Endodermal cell (in vitro differentiated cells): Measurements from ENCODE around the gene EYS. TPM values are rescaled to one million over a fixed set of nuclear protein-coding genes. Genes with fewer than 3 reads are reported as not detected.

Experiments used
- DNase-seq: peaks from one replicate; pipeline ENCODE4 v3.0.0-alpha.2; 2017
- H3K27ac ChIP-seq: 2 replicates; pipeline ENCODE4 v1.5.1; 2013; ENCODE audit warnings: mild to moderate bottlenecking, low read depth, low read length, moderate library complexity
- H3K27me3 ChIP-seq: 2 replicates; pipeline ENCODE4 v1.6.1; 2013; ENCODE audit warnings: mild to moderate bottlenecking, low read length, moderate library complexity; ENCODE audit not compliant: insufficient read depth, control insufficient read depth, poor library complexity, severe bottlenecking
- H3K36me3 ChIP-seq: 2 replicates; pipeline ENCODE4 v1.7.0; 2013; ENCODE audit warnings: mild to moderate bottlenecking, low read length, moderate library complexity; ENCODE audit not compliant: control insufficient read depth, insufficient read depth
- H3K4me1 ChIP-seq: one replicate; pipeline ENCODE4 v1.7.0; 2013; ENCODE audit warnings: low read length; ENCODE audit not compliant: control insufficient read depth, insufficient read depth
- H3K4me3 ChIP-seq: 2 replicates; pipeline ENCODE4 v1.5.1; 2013; ENCODE audit warnings: mild to moderate bottlenecking, low read length, moderate library complexity
- H3K9ac ChIP-seq: 2 replicates; pipeline ENCODE4 v1.6.1; 2013; ENCODE audit warnings: mild to moderate bottlenecking, low read length, moderate library complexity; ENCODE audit not compliant: poor library complexity, severe bottlenecking; ENCODE audit errors: extremely low read depth
- H3K9me3 ChIP-seq: 2 replicates; pipeline ENCODE4 v1.6.1; 2013; ENCODE audit warnings: mild to moderate bottlenecking, low read length, moderate library complexity; ENCODE audit not compliant: control insufficient read depth
- H3K27ac Mint-ChIP-seq: 2 replicates; pipeline ENCODE4 v1.8.0; 2020; ENCODE audit warnings: mixed read lengths
- H3K27me3 Mint-ChIP-seq: 2 replicates; pipeline ENCODE4 v1.8.0; 2021; ENCODE audit warnings: mild to moderate bottlenecking, mixed read lengths; ENCODE audit not compliant: insufficient read depth
- H3K36me3 Mint-ChIP-seq: 2 replicates; pipeline ENCODE4 v1.8.0; 2020; ENCODE audit warnings: low read depth, mixed read lengths
- H3K4me1 Mint-ChIP-seq: 2 replicates; pipeline ENCODE4 v1.8.0; 2020; ENCODE audit warnings: mixed read lengths
- H3K4me3 Mint-ChIP-seq: 2 replicates; pipeline ENCODE4 v1.8.0; 2020; ENCODE audit warnings: mild to moderate bottlenecking, moderate library complexity, mixed read lengths
- H3K9me3 Mint-ChIP-seq: 2 replicates; pipeline ENCODE4 v1.8.0; 2020; ENCODE audit warnings: mild to moderate bottlenecking, mixed read lengths
- CTCF ChIP-seq: fragments of 200-600 bp; sonication (generic); conservative IDR thresholded peaks from 2 replicates; pipeline ENCODE4 v1.5.0; 2021; ENCODE audit warnings: antibody characterized with exemption, mild to moderate bottlenecking
- WGBS, 2 experiments: methylation state at CpG; one replicate each; pipeline versions ENCODE4 v1.1.5 to v1.1.7; 2013; ENCODE audit warnings: missing lambda C conversion rate in 2 of 2, mixed read lengths in 1 of 2; ENCODE audit not compliant: insufficient coverage in 1 of 2, insufficient read length in 1 of 2; 5-methylcytosine and 5-hydroxymethylcytosine counted together
- total RNA-seq, 2 donors: library from RNA; stranded (reverse); fragmentation: NEBNext Ultra II Directional in 1 of 2; extraction: Animal tissue kit (Norgen Biotek cat#: 25700) in 1 of 2; gene quantifications; 2 replicates in 1 of 2; 3 replicates in 1 of 2; pipeline ENCODE4 v1.2.1, GENCODE V29; 2021

EYS gene
- total RNA-seq, 2 donors from 2014 or later, result 0.31 to 0.70 TPM

DNA sequence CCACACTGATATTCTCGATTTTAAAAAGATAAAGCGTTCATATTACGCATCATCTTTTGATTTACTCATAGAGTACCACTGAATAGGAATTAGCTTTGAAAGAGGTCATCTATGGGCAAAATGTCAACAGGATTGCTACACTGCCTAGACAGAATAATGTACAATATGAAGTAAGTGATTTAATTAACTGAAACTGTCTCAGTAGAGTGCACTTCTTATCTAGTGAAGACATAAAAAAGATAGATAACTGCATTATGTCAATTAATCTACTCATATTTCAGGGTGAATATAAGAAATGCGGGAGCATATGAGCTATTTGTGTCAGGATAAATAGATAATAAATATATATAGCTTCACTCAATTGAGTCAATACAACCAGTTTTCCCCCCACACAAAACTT is 723.9 kb downstream of the EYS start:
- Histone ChIP-seq H3K9me3 (peaks cover 11% of the 10 kb centered on the region), H3K27me3 (no peaks in the 10 kb centered on the region), H3K4me3 (no peak overlapping the region), H3K36me3 (no peaks in the 10 kb centered on the region), H3K27ac (no peak overlapping the region), H3K9ac (no peak overlapping the region), H3K4me1 (peaks cover 10% of the 10 kb centered on the region)
- H3K9me3 Mint-ChIP-seq, result no peaks in the 10 kb centered on the region
- peaks cover 7% of the 10 kb centered on the region for H3K36me3 Mint-ChIP-seq
- no peak for TF ChIP-seq CTCF
- H3K4me1 Mint-ChIP-seq, result peaks cover 20% of the 10 kb centered on the region
- H3K4me3 Mint-ChIP-seq, result no peak overlapping the region
- no peaks in the 10 kb centered on the region for H3K27me3 Mint-ChIP-seq
- H3K27ac Mint-ChIP-seq, result no peak overlapping the region
- DNase-seq, result no peak
- WGBS, 2 experiments, result 94% methylated on average over 3 of the region's 4 CpGs; no CpG with 5 or more reads in 1 of the 2 experiments

DNA sequence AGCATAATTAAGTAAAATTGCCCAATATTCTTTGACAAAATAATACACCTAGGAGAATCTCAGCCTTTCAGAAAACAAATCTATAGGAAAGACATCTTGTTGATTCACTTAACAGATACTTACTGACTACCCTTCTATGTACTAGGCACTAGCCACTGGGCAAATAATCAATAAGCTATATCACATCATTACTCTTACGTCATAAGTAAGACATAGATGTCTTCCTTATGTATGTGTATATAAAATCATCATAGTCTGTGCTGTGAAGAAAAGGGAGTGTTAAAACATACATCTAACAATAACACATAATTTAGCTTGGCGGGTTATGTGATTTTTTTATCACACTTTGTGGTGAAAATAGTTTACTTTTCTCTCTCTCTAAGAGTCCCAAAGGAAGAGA is 733.9 kb downstream of the EYS start:
- TF ChIP-seq CTCF, result no peak
- Mint-ChIP-seq H3K27me3 (no peaks in the 10 kb centered on the region), H3K4me3 (no peak overlapping the region), H3K36me3 (no peaks in the 10 kb centered on the region), H3K4me1 (peaks cover 17% of the 10 kb centered on the region), H3K27ac (no peak overlapping the region), H3K9me3 (no peaks in the 10 kb centered on the region)
- DNase-seq, result no peak
- Histone ChIP-seq H3K36me3 (no peaks in the 10 kb centered on the region), H3K4me1 (peaks cover 19% of the 10 kb centered on the region), H3K27ac (no peak overlapping the region), H3K9ac (no peak overlapping the region), H3K27me3 (no peaks in the 10 kb centered on the region), H3K4me3 (no peak overlapping the region), H3K9me3 (peaks cover 6% of the 10 kb centered on the region)
- no CpG with 5 or more reads among the region's 2 CpGs for WGBS, 2 experiments

DNA sequence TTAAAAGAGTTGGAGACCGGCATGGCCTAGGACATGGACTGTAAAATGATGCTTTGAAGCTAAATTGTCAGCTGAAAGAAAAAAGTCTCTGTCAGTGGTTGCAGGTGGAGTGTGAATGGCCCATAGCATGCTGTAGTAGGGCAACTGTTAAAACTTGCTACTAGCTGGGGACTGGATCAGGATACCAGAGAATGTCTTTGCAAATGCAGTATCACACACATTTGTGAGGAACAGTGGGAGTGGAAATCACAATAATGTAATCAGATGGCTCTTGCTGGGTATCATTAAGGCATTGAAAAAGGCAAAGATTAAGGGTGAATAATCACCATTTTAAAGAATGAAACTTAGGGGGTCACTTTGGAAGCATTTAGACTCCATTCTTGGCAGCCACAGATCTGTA is 737.9 kb downstream of the EYS start:
- DNase-seq, result peak; percentile 52
- H3K4me3 ChIP-seq, result no peak overlapping the region
- Mint-ChIP-seq H3K36me3 (no peaks in the 10 kb centered on the region), H3K4me3 (no peak overlapping the region), H3K9me3 (no peaks in the 10 kb centered on the region), H3K27ac (peak overlapping the region; percentile 7), H3K4me1 (peaks cover 28% of the 10 kb centered on the region), H3K27me3 (no peaks in the 10 kb centered on the region)
- peaks cover 25% of the 10 kb centered on the region for H3K4me1 ChIP-seq
- no peaks in the 10 kb centered on the region for H3K9me3 ChIP-seq
- H3K36me3 ChIP-seq, result no peaks in the 10 kb centered on the region
- no peak for TF ChIP-seq CTCF
- H3K9ac ChIP-seq, result no peak overlapping the region
- H3K27ac ChIP-seq, result no peak overlapping the region
- H3K27me3 ChIP-seq, result no peaks in the 10 kb centered on the region
- WGBS, 2 experiments, result 53 to 80% methylated on average over 1 of the region's 1 CpG
